PFSK-1 (cell line): ENCODE measurements around the gene VWA5B2.

Source experiments
- FOXP2 ChIP-seq: optimal IDR thresholded peaks from 2 replicates; pipeline ENCODE3; 2011; ENCODE audit warnings: borderline replicate concordance, control low read depth, inconsistent platforms; ENCODE audit not compliant: insufficient read depth; ENCODE audit errors: extremely low read length, extremely low read depth
- POLR2AphosphoS5 ChIP-seq: IDR thresholded peaks from 2 replicates; pipeline ENCODE4 v1.6.1; 2012; ENCODE audit warnings: low read depth, mild to moderate bottlenecking, control low read depth, low read length, moderate library complexity
- SIN3A ChIP-seq: IDR thresholded peaks from 2 replicates; pipeline ENCODE4 v1.6.1; 2012; ENCODE audit warnings: mild to moderate bottlenecking, low read length, moderate library complexity, borderline replicate concordance; ENCODE audit not compliant: insufficient read depth
- TAF1 ChIP-seq: IDR thresholded peaks from 2 replicates; pipeline ENCODE4 v1.6.1; 2012; ENCODE audit warnings: low read length, control low read depth, borderline replicate concordance; ENCODE audit not compliant: insufficient read depth
- TF ChIP-seq, protein P1 (sequence below), 2 experiments: IDR thresholded peaks; 2 replicates each; pipeline versions ENCODE4 v1.6.1 to v1.8.0; 2011 to 2012; ENCODE audit warnings: low read depth in 2 of 2, low read length in 2 of 2, control low read depth in 1 of 2, inconsistent platforms in 1 of 2, mild to moderate bottlenecking in 1 of 2, moderate library complexity in 1 of 2; ENCODE audit not compliant: insufficient read depth in 1 of 2

VWA5B2 gene

GRCh38 chr3:184211297-184211696 is 18.1 kb upstream of the VWA5B2 start:
- TF ChIP-seq TAF1: no peak
- TF ChIP-seq SIN3A: no peak
- no peak for TF ChIP-seq POLR2AphosphoS5
- TF ChIP-seq, protein P1, sequence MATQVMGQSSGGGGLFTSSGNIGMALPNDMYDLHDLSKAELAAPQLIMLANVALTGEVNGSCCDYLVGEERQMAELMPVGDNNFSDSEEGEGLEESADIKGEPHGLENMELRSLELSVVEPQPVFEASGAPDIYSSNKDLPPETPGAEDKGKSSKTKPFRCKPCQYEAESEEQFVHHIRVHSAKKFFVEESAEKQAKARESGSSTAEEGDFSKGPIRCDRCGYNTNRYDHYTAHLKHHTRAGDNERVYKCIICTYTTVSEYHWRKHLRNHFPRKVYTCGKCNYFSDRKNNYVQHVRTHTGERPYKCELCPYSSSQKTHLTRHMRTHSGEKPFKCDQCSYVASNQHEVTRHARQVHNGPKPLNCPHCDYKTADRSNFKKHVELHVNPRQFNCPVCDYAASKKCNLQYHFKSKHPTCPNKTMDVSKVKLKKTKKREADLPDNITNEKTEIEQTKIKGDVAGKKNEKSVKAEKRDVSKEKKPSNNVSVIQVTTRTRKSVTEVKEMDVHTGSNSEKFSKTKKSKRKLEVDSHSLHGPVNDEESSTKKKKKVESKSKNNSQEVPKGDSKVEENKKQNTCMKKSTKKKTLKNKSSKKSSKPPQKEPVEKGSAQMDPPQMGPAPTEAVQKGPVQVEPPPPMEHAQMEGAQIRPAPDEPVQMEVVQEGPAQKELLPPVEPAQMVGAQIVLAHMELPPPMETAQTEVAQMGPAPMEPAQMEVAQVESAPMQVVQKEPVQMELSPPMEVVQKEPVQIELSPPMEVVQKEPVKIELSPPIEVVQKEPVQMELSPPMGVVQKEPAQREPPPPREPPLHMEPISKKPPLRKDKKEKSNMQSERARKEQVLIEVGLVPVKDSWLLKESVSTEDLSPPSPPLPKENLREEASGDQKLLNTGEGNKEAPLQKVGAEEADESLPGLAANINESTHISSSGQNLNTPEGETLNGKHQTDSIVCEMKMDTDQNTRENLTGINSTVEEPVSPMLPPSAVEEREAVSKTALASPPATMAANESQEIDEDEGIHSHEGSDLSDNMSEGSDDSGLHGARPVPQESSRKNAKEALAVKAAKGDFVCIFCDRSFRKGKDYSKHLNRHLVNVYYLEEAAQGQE (IDR thresholded peaks at IDR 0.05; ENCODE audit: insufficient read depth in 1 of 2, low read depth in 2 of 2, low read length in 2 of 2): no peak
- TF ChIP-seq FOXP2: no peak

DNA sequence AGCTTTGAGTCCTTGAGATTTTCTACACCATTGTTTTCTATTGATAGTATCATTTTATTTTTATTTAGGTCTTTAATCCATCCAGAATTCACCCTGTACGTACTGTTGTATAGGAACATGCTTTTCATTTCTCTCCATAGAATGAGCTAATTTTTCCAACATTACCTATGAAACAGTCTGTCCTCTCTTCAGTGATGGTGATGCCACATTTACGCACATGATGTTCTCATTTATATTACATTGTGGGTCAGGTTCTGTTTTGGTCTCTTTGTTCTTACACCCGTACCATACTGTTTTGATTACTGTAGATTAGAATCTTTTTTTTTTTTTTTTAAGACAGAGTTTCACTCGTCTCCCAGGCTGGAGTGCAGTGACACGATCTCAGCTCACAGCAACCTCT is 17.7 kb upstream of the VWA5B2 start:
- TF ChIP-seq SIN3A (no peak), POLR2AphosphoS5 (no peak), FOXP2 (no peak), TAF1 (no peak)
- TF ChIP-seq, protein P1 (IDR thresholded peaks at IDR 0.05; ENCODE audit: insufficient read depth in 1 of 2, low read depth in 2 of 2, low read length in 2 of 2): no peak

DNA sequence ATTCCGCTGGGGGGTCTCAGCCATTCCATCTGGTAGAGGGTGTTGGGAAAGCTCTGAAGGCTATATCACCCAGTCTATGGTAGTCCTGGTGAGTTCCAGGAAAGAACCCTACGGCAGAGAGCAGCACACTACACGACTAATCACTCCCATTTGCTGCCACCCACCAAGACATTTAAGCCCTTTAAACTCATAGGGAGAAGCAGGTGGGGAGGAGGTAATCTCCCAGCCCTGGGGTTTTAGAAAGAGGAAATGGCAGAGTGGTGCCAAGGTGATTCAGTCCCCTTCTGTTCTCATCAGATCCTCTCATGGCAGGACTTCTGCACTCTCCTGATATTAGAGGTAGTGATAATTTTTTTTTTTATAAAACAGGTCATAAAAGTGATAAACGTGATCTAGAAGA is 10.6 kb upstream of the VWA5B2 start:
- TF ChIP-seq FOXP2 (no peak), POLR2AphosphoS5 (no peak), TAF1 (no peak), SIN3A (no peak)
- TF ChIP-seq, protein P1 (IDR thresholded peaks at IDR 0.05; ENCODE audit: insufficient read depth in 1 of 2, low read depth in 2 of 2, low read length in 2 of 2): no peak

- TF ChIP-seq SIN3A (no peak), TAF1 (no peak), FOXP2 (no peak), POLR2AphosphoS5 (no peak)
- TF ChIP-seq, protein P1 (IDR thresholded peaks at IDR 0.05; ENCODE audit: insufficient read depth in 1 of 2, low read depth in 2 of 2, low read length in 2 of 2): no peak
These were observed 6.9 kb upstream of the VWA5B2 start for GRCh38 chr3:184222521-184222920.

- TF ChIP-seq POLR2AphosphoS5: no peak
- TF ChIP-seq TAF1: no peak
- TF ChIP-seq FOXP2: no peak
- TF ChIP-seq, protein P1 (IDR thresholded peaks at IDR 0.05; ENCODE audit: insufficient read depth in 1 of 2, low read depth in 2 of 2, low read length in 2 of 2): no peak
- no peak for TF ChIP-seq SIN3A
These were observed 5.4 kb upstream of the VWA5B2 start for GRCh38 chr3:184223946-184224345.
